Frontal cortex (tissue), 4 donors: ENCODE data around the gene PASK. TPM values are rescaled to one million over a fixed set of nuclear protein-coding genes. Genes with fewer than 3 reads are reported as not detected.

Experiments used
- DNase-seq, 2 donors: peaks; one replicate each; pipeline ENCODE4 v3.0.0; 2012; ENCODE audit warnings: low spot score in 2 of 2
- FAIRE-seq: peaks from 2 replicates; lab custom pipeline; 2012; peaks lifted over from hg19 to GRCh38; lab: Jason Lieb, UNC
- total RNA-seq: library from RNA; depleted of rRNA; stranded (reverse); fragments of >200 nt; gene quantifications from one replicate; pipeline ENCODE4 v1.2.3, GENCODE V29; 2014
- donor health status: control.
- donor health status: control.
- donor health status: control.

Gene PASK
- total RNA-seq, 1 donor from 2014 or later = 15.1 TPM

DNA sequence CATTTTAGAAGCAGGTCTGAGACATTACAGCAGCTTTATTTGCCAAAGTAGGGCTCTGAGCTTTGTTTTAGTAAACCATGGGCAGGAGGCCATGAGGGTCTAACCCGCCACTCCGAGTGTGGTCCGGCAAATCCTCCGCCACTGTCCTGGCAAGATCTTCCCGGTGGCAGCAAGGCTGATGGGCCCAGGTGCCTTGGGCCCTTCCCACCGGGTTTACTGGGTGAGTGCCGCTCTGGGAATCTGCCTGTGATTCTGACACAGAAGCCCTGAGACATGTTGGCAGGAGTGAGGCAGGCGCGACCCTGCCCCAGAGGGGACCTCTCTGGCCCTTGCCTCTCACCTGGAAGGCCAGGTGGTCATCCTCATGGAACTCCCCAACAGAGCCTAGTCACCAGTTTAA lies 77.1 kb downstream of the PASK start:
- FAIRE-seq = no peak

DNA sequence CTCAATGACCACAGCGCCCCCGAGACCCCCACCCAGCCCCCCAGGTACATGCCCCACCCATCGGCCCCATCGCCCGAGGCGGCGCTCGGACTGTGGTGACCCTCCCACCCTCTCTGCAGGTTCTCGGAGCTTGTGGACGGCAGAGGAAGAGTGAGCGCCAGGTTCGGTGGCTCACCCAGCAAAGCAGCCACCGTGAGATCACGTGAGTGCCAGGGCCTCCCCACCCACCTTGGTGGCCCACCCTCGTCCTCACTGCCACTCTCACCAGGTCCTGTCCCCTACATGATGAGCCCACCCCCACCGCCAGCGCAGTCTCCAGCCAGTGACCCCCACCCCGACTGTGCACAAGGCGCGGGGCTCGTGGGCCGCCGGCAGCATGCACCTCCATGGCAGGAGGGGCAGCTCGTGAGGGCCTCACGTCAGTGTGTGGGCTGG lies 77.6 kb downstream of the PASK start:
- no peak for DNase-seq
- FAIRE-seq = no peak

More for the DNA sequence above, 77.1 kb downstream of the PASK start:
- DNase-seq = no peak

DNA sequence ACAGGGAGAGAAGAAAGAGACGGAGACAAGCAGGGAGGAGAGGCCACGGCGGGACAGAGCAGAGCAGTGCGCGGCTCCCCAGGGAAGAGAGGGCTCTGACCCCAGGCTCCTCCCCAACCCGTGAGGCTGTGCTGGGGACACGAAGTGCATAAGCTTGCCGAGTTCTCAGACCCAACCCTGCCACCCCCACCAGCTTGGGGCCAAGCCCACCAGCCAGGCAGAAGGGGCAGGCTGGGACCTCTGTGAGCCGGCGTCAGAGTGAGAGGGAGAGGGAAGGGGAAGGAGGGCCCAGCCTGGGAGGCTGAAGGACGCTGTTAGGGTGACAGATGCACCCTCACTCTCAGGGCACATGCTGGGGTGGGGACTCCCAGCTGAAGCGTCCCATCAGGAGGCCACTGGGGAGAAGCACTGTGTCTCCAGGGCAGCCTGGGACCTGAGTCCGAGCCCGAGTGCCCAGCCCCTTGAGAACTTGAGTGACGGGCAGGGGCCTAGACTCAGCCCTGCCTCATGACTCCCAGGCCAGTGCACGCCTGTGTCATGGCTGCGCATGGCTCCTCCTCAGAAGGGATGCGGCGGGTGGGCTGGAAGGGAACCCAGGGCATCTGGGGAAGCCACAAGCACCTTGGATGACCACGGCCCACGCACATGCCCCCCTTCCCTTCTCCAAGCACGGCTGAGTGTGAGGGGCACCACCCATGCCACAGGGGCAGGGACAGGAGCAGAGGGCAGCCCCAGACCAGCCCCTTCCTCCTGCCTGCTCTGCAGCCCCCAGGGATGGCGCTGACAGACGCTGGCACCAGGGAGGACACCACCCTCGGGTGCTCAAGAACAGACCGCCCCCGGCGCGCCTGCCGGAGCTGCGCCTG lies 78.2 kb downstream of the PASK start:
- DNase-seq = no peak
- no peak for FAIRE-seq

DNA sequence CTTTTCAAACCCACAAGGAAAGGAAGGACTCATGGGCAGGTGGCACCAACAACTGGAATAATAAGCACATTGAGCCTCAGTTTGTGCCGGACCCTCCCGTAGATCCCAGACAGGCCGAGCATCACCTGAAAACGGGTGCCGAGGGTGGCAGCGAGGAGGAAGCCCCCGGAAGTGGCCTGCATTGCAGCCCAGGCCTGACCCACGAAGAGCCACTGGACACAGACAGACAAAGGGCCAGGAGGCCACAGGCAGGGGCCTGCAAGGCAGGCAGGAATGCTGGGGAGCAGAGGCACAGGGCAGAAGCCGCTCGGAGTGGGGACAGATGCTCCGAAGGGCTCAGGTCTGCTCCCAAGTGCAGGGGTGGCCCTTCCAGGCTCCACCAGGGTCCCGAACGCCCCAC lies 78.9 kb downstream of the PASK start:
- DNase-seq (no peak), FAIRE-seq (no peak)

DNA sequence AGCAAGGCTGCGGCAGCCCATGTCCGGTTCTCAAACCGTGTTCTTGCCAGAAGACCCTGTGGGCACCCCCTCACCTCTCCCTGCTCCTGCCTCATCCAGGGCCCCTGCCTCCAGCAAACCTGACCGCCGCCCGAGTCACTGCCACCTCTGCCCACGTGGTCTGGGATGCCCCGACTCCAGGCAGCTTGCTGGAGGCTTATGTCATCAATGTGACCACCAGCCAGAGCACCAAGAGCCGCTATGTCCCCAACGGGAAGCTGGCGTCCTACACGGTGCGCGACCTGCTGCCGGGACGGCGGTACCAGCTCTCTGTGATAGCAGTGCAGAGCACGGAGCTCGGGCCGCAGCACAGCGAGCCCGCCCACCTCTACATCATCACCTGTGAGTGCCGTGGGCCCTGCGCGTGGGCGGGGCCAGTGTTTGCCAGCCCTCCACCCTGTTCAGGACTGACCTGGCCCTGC lies 79.4 kb downstream of the PASK start:
- FAIRE-seq = no peak
- DNase-seq = no peak

DNA sequence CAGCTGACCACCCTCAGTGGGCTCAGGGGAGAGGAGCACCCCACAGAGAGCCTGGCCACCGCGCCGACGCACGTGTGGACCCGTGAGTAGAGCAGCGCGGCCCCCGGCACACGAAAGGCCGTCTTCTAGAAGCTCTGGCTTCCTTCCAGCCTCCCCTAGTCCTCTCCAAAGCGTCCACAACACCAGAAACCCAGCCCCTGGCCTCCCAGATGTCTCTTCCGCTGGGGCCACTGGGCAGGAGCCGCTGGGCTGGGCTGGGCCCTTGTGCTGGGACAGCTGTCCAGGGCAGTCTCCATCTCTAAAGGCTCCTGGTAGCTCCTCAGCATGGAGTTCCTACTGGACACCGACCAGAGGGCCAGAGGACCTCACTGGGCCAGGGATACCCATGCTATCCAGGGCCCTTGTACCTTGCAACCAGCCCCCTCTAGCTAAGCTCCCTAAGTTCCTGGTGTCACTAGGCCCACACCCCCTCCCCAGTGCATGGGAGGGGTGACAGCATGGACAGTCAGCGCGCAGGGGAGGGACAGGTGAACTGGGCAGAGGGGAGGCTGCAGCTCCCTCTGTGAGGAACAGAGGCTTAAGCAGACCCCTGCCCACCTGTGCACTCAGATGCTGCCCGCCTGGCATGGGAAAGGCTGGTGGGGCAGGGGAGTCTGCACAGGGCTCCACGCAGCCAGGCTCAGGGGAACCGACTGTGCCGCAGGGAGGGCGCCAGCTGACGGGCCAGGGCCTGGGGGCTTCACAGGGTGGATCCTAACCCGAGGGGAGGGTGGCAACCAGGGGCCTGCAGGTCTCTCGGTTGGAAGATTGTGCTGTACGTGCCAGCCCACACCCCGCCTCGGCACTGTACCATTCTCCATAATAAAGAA lies 80.1 kb downstream of the PASK start:
- FAIRE-seq (no peak), DNase-seq (no peak)

DNA sequence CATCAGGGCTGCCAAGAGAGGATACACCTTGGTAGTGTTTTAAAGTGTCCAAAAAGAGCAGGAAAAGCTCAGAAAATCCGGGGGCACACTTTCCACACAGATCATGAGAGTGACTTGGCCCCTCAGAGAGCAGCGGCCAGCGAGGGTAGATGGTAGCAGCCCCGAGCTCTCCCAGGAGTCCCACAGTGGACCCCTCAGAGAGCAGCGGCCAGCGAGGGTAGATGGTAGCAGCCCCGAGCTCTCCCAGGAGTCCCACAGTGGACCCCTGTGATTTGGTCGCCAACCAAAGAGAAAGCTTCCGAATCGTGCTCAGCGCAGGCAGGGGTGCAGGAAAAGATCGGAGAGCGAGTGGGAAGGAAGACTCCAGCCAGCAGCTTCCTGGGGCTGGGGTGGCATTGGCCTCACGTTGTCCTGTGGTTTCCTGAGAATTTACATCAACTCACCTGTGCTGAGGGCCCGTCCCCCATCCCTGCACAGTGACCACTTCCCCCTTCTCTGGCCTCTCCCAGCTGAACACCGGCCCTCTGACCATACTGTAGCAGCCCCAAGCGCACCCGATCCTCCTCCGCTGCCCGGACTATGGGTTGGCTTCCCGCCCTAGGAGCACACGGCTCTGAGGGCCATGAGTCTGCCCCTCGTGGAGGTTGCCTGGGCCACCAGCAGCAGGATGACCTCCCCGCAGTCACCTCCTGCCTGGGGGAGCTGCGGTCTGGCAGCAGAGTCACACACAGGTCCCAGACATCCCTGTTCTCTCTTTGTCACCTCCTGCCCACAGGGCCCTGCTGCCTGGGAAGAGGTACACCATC lies 80.9 kb downstream of the PASK start:
- DNase-seq (no peak), FAIRE-seq (no peak)

DNA sequence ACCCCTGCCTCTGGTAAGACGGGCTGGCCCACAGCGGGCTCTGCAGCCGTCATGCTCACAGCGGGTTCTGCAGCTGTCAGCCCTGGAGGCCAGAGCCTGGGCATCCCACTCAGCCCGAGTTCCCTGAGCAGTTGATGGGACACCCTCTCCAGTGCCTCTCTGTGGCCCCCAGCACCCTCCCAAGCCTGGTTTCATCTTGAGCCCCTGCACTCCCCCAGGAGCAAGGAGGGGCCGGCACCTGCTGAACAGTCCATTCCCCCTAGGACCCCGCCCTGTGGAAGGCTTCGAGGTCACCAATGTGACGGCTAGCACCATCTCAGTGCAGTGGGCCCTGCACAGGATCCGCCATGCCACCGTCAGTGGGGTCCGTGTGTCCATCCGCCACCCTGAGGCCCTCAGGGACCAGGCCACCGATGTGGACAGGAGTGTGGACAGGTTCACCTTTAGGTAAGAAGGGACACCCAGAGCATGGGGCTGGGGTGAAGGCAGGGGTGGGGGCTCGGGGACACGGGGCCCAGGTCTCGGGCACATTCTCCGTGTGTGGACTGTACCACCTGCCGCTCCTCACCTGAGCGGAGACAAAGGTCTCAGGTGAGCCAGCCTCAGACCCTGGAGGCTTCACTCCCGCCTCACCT lies 81.7 kb downstream of the PASK start:
- no peak for FAIRE-seq
- DNase-seq = no peak

DNA sequence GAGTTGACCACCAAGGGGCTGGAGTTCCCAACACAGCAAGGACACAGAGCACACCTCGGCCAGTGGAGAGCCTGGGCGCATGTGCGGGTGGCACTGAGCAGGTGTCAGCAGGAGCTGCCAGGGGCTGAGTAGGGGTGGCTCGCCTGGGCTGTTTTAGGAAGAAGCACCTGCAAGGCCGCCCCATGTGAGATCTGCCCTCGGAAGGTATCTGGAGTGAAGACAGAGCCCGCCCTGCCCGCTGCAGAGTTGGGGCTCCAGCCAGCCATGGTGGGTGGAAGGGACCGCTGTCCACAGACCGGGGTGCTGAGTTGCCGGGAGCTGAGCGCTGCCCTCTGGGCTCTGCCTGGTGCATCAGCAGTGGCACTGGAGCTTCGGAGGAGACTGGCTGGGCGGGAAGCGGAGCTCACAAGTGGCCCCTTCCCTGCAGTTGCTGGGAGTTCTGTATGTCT lies 82.4 kb downstream of the PASK start:
- FAIRE-seq = no peak
- no peak for DNase-seq

DNA sequence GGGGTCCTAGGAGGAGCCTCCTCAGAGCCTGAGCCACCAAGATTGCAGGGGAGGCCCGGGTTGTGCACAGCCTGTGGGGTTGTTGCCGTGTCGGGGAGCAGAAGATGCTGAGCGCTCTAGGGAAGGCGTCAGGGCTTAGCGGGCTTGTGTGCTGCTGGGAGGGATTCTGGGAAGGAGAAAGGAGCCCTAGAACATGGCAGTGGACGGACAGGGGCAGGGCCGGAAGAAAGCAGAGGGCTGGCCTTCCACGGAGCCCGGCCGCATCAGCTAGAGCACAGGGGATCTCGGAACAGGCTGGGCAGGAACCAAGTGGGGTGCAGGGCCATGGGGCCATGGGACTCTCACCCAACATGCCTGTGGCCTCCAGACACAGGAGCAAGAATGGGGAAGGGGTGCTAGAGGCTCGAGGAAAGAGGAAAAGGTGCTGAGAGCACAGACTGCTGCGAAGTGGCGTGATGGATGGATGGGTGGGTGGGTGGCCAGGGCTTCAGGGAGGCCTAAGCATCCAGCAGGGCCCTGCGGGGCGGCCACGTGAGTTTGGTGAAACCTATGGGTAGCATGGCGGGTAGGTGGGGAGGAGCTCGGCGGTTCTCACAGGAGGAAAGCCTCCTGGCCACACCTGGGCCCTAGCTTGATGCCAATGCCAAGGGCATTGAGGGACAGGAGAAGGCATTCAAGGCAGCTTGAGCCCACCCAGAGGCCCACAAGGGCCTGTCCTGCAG lies 82.9 kb downstream of the PASK start:
- DNase-seq (no peak), FAIRE-seq (no peak)

DNA sequence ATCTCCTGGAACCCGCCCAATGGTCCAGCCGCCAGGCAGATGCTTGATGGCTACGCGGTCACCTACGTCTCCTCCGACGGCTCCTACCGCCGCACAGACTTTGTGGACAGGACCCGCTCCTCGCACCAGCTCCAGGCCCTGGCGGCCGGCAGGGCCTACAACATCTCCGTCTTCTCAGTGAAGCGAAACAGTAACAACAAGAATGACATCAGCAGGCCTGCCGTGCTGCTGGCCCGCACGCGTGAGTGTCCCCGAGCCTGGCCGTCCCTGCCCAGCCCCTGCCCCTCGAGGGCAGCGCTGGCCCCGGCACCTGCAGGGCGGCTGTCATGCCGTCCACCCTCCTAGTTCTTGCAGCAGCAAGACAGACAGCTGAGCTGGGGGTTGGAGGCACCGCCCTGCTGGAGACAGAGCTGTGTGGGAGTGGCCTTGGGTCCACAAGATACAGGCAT lies 83.9 kb downstream of the PASK start:
- no peak for DNase-seq
- FAIRE-seq = no peak

DNA sequence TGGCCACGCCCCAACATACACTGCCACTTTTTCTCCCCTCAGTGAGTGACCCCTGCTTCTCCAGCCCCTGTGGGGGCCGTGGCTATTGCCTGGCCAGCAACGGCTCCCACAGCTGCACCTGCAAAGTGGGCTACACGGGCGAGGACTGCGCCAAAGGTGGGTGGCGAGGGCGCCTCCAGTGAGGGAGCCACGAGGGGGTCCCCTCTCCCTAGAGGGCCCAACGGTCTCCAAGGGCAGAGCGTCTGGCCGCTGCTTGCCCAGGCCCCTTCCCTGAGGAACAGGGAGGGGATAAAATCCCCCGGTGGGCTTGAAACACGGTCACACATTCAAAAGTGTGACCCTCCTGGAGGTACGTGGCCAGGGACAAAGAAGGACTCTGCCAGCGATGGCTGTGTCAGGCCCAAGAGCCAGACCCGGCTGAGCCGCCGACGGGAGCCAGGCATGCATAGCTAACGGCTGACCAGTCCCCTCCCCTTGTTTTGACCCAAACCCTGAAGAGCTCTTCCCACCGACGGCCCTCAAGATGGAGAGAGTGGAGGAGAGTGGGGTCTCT lies 84.4 kb downstream of the PASK start:
- no peak for FAIRE-seq
- DNase-seq = no peak

DNA sequence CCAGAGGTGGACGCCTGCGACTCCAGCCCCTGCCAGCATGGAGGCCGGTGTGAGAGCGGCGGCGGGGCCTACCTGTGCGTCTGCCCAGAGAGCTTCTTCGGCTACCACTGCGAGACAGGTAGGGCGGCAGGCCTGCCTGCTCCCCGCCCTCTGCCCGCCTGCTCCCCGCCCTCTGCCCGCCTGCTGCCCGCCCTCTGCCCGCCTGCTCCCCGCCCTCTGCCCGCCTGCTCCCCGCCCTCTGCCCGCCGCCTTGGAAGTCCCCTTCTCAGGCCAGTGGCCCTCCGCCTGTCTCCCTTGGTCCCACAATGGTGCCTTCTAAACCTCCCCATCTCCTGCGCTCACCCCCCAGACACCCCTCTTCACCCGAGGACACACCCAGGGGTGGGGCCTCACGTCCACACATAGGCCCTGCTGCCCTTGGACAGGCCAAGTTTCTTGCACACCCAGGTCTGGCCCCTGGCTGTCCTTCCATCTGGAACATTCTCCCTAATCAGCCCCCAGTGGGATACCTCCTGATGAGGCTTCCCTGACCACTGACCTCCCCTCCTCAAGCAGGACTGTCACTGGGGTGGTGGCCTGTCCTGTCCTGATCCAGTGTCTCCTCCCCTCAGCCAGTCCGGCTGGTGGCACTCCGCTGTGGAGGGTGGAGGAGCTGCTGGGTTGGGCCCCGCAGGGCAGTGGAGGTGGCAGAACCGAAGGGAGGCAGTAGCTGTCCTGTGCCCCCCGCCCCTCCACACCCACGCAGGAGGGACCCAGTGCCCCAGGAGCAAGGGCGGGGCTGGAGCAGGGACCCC lies 85.1 kb downstream of the PASK start:
- DNase-seq (no peak), FAIRE-seq (no peak)

DNA sequence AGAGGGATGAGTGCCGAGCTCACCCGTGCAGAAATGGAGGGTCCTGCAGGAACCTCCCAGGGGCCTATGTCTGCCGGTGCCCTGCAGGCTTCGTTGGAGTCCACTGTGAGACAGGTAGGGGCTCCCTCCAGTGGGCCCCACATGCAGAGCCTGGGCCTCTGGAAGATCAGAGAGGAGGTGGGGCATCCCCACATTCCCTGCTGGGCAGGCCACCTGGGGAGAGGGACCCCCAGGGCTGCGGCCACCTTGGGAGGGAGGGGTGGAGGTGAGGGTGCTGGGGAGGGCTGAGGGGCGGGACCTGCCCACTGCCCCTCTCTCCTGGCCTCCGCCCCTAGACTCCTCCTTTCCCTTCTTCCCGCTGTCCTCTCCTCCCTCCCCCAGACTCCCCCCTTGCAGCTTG lies 85.7 kb downstream of the PASK start:
- DNase-seq (no peak), FAIRE-seq (no peak)

DNA sequence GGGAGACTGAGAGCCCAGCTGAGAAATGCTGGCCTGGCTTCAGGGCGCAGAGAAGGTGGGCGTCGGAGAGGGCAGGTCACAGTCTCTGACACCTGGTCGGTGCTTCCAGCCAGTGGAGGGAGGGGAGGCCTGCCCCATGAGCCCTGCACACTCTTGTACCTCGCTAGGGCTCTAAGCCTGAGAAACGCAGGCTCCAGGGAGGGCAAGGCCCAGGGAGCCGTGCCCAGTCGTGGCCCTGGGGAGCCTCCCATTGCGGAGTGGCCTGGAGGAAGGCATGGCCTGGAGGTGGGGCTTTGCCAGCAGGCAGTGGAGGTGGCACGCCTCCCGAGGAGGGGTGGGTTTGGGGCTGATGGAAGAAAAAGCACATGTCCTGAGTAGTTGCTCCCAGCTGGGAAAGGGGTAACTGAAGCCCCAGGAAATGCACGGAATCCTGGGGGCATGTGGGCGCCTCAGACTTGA lies 86.2 kb downstream of the PASK start:
- FAIRE-seq (no peak), DNase-seq (no peak)

DNA sequence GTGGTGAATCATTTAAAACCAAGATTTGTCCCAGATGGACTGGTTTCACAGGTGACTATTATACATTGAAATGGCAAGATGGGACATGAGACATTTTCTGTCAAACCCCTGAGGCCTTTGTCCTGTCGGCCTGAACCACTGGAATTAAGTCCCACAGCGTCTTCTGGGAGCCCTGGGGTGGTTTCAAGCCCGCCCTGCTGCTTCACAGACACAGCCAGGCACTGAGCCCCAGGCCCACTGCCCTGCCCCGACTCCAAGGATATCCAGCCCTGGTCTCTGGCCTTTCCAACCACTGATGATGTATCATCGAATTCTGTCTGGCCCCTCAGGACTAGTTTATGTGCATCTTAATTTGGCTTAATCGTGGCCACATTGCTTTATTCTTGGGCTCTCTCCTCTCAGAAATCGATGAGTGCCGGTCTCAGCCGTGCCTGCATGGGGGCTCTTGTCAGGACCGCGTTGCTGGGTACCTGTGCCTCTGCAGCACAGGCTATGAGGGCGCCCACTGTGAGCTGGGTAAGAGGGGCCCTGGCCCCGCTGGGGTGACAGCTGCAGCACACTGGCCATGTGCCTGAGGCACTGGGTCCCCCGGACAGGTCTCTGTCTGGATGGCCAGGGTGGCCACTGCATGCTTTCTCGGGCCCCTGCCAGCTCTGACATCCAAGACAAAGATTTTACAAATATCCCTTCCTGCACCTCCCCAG lies 86.7 kb downstream of the PASK start:
- FAIRE-seq = no peak
- no peak for DNase-seq

DNA sequence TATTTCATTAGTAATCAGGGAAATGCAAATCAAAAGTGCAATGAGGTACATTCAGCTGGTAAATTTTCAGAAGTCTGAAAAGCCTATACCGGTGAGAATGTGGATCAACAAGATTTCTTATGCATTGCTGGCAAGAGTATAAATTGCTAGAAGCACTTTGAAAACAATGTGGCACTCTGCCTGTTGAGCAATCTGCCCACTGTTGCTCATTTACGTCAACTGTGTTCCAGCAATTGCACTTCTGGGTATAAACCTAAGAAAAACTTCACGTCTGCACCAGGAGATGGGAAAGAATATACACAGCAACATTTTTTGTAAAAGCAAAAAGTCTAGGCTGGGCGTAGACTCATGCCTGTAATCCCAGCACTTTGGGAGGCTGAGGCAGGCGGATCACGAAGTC lies 88.0 kb downstream of the PASK start:
- FAIRE-seq (no peak), DNase-seq (no peak)
